HuH-7 (cell line): ENCODE data around the gene NFS1.
"Not testable (repeated sequence)": the region's sequence is repeated elsewhere in the genome, so short reads cannot be mapped to it uniquely, and the experiment has no call there.

Source experiments
- DNase-seq: peaks from one replicate; pipeline ENCODE4 v3.0.0; 2011; ENCODE audit warnings: low spot score

NFS1 gene

DNA sequence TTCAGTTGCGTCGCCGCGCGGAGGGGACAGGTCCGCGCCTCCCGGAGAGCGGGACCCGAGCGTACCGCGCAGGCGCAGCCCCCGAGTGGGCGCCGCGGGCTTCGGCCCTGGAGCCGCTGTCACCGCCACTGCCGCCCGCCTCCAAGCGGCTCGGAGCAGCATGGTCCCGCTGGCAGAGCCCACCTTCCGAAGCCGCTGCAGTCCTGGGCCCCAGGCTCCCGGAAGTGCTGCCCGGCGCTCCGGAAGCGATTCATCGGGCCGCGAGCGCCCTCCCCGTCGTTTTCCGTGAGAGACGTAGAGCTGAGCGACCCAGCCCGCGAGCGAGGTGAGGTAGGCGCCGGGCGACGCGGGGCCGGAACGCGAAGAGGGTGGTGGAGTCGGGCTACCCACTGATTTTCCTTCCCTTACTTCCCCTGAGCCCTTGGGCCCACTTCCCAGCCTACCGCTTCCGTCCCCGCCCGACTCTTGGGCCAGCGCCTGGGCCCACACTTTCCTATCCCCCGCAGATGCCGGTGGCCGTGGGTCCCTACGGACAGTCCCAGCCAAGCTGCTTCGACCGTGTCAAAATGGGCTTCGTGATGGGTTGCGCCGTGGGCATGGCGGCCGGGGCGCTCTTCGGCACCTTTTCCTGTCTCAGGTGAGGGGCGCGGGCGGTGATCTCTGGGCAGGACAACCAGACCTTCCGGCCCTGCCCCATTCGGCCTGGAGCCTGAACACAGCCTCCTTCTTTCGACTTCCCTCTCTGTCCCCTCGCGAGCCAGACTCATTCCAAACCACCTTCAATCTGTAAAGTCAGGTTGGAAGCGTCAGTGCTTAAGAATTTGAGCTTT is at the start of gene NFS1, which contains the start of gene ROMO1:
NFS1 (minus strand) TSS at position 226 of the 830 bp plus-strand sequence; CDS start at position 162, 64 bp downstream.
ROMO1 (plus strand) TSS at position 279 of the 830 bp plus-strand sequence; CDS start at position 507, 228 bp downstream.
- peak; percentile 96 for DNase-seq

DNA sequence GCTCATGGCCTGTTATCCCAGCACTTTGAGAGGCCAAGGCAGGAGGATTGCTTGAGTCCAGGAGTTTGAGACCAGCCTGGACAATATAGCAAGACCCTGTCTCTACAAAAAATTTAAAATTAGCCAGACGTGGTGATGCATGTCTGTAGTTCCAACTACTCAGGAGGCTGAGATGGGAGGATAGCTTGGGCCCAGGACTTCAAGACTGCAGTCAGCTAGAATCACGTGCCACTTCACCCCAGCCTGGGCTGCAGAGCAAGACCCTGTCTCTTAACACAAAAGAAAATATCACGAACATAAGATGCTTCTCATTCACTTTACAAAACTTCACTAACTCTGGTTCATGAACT is 45.3 kb upstream of the NFS1 start:
- not testable (repeated sequence) for DNase-seq

- no peak for DNase-seq
Measured at GRCh38 chr20:35743693-35744491, 44.7 kb upstream of the NFS1 start.

GRCh38 chr20:35742741-35743523 is 43.8 kb upstream of the NFS1 start:
- DNase-seq = no peak

DNA sequence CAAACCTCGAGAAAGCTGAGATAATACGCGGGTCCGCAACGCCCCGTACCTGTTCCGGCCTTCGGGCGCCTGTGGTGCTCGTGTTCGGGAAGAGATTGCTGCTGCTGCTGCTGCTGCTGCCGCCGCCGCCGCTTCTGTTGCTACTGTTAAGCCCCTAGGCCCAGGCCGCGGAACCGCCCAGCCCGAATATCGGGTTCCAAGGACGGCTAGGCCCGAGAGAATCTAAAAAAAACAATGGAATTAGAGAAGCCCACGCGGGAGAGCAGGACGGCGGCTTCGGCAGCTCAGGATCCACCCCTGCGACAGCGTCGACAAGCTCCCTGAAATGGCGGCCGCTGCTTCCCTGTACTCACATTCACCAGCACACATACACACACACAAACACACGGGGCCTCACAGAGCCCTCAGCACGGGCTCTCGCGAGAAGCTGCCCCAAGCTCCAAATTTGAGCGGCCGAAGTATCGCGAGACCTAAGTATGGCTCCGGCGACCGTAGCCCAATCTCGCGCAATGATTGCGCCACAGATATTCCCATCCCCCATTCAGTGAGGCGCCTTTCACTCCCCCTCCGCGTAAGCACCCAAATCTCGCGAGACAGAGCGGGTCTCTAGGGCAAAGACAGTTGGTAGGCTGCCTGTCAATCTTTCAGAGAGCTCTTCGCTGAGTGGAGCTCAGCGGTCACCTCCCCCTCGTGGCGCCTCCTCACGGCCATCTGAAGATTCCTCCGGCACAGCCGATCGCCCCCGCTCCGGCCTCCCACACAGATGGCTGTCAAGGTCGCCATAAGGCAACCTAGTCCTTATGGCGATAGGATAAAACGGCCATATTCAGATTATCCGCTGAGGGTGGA is 43.0 kb upstream of the NFS1 start, which contains the start of gene RBM39:
RBM39 (minus strand) TSS at position 369 of the 849 bp plus-strand sequence. CDS start 1,386 bp downstream, outside the sequence.
- DNase-seq = peak; percentile 93

DNA sequence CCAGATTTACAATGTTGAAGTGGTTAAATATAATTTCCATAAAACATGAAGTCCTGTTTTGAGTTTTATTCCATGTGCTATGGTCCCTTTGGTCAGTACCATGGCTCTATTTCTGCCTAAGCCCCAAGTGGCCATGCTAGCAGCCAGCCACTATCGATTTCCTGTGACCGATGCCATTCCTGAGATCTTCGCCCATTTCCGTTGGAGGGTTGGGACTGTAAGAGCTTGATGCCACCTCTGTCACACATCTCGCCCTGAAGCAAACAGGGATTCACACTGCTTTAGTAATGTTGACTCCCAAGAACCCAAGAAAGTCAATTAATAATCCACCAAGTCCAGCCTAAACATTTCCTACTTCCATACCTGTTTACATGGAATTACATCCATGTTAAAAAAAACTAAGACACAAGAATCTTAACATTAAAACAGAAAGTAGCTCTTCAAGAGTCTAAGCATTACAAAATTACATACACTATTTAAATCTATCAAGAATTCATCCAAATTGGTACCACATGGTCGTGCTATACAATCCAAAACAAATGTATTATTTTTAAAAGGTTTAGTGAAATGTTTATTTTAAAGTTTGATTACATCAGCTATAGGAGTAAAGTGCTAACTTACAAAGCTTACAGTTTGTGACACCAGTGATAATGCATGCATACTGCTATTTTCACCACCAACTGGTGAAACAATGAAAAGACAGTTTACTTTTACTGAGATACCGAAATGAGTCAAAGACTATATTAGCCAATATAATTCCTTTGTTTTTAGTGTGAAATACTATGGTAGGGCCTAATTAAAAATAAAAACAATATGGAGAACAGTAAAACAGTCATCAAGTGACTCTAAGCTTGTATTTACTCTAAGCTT is 40.4 kb upstream of the NFS1 start:
- no peak for DNase-seq

DNA sequence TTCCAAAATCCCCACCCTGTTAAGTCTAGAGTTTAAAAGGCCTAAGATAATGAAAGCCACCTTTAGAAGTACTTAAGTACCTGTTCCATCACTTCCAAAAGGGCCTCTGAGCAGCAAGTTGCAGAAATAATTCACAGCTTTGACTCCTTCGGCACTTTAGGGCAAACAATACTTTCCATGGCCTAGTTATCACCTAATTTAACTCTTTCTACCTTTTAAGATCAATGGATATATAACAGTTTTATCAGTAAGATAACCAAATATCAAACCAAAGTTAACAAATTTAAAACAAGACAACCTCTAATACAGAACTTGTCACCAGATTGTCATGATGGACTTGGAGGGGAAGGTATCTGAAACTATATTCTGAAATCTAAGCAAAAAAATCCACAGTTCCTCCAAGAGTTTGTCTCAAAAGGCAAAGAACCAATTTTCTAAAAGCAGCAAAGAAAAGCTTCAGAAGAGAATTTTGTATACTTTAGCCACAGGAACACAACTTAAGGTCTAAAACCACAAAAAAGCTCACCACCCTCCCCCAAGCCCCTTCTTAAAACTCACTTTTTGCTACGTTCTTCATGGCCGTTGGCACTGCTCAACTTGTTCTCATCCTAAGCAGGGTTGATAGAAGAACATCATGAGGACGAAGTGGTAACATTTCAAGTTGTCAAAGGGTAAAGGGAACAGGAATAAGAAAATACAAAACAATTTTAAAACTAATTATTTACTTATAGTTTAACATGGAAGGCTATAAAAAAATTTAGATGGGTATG is 39.4 kb upstream of the NFS1 start:
- no peak for DNase-seq

- no peak for DNase-seq
Measured at GRCh38 chr20:35737865-35738333, 38.7 kb upstream of the NFS1 start.

DNA sequence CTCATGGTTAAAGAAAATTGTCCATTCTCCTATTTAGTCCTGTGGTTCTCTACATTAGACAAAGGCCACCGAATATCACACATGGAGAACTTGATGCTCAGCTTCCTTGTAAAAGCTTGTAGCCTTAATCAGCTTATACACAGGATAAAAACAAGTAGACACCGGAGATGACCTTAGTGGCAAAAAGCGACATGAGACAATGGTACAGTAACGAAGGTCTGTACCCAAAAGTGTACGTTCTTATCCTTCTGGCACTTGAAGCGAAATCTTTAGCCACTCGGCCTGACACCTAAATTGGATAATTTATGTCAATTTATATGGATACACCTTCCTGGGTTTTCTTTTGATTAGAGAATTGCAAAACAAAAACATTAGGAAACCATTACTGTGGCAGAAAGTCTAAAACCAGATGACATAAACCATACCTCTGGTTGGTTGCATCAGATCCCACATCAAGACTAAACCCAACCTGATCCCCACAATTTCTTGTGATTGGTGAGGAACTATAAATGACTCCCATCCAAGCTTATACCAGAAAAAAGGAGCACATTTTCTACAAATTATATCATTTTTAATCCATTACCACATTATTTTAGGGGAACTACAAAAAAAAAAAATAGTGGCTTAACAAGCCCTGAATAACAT is 36.8 kb upstream of the NFS1 start:
- DNase-seq = no peak

- DNase-seq = no peak
Measured at GRCh38 chr20:35734777-35735649, 35.9 kb upstream of the NFS1 start.

DNA sequence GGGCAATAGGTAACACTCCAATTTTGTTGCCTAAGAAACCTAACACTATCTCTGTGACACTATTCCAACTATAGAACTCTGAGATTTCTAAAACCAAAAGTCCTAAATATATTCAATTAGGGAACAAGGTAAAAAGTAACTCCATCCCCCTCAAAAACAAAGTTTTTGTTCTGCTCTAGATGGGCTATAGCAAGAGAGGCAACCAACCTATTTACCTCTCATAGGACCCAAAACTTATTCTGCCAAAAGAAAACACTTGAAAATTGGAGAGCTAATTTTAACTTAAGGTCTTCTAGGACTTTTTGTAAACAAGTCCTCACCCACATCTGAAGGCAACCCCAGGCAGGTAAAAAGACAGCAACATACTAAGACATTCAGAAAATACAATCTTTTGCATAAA is 35.2 kb upstream of the NFS1 start:
- no peak for DNase-seq

DNA sequence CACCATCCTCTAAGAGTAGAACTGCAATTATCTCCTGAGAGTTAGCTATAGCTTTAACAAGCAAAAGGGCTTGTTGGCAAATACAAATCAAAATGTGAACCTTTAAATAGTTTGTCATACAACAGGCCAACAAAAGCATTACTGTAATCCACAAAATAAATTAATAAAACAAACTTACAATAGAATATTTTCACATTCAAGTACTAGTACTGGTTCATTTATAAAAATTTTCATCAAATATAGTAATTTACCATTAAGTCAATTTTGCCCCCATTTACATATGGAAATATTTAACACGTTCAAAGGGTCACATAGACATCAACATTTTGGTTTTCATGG is 33.5 kb upstream of the NFS1 start:
- DNase-seq = no peak

- DNase-seq = no peak
Measured at GRCh38 chr20:35731862-35732643, 32.9 kb upstream of the NFS1 start.

- no peak for DNase-seq
Measured at GRCh38 chr20:35731469-35731788, 32.3 kb upstream of the NFS1 start.

DNA sequence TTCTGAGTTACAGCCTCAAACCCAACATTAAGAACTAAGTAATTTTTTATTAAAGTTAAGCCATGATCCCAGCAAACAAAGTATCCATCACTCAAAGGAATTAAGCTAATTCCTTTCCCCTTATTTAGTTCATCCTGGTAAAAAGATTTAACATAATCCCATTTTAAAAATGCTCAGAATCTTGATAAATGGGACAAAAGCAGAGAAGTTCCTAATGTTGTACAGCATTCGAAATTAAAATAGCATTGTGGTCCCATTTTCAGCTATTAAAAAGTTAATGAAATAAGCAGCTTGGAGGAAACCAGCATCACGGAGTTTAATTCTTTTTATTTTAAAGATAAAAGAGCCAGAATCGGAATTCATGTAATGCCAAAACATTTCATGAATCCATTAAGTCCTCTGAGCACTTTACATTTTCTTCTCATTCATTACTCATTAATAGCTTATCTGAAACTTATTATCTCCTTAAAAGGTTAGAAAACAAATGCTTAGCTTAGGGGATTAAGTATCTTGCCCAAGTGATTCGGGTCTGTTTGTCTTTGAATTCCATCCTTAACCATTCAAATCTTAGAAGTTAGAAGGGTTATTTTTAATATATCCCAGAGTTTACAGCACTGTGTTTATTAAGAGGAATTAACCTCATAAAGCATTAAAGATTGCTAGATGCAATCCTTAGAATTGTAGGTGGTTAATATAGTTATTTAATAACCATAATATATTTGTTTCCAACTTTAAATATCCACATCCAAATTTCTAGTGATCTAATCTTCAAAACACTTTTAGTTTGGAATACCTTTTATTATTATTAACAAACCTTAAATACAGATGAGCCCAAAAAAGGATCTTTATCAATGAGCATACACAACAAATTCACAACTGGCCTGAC is 31.7 kb upstream of the NFS1 start:
- DNase-seq = no peak
